Ishikawa (cell line): ENCODE data around the gene KRTAP1-5.
A peak's percentile ranks its signal among the peaks of the same experiment; 100 is the strongest.
"Not testable (repeated sequence)": the region's sequence is repeated elsewhere in the genome, so short reads cannot be mapped to it uniquely, and the experiment has no call there.

Experiments
- CEBPB ChIP-seq: IDR thresholded peaks from 2 replicates; pipeline ENCODE4 v1.6.1; 2012
- CREB1 ChIP-seq: IDR thresholded peaks from 2 replicates; pipeline ENCODE4 v1.6.1; 2012; ENCODE audit warnings: low read depth
- EGR1 ChIP-seq: IDR thresholded peaks from 2 replicates; pipeline ENCODE4 v1.6.1; 2012
- EP300 ChIP-seq: IDR thresholded peaks from 2 replicates; pipeline ENCODE4 v1.6.1; 2012; ENCODE audit warnings: borderline replicate concordance
- FOXM1 ChIP-seq: IDR thresholded peaks from 2 replicates; pipeline ENCODE4 v1.6.1; 2012; ENCODE audit warnings: low read depth, borderline replicate concordance
- NFIC ChIP-seq: IDR thresholded peaks from 2 replicates; pipeline ENCODE4 v1.6.1; 2012
- RAD21 ChIP-seq: IDR thresholded peaks from 2 replicates; pipeline ENCODE4 v1.6.1; 2012; ENCODE audit warnings: low read depth
- TAF1 ChIP-seq: IDR thresholded peaks from 2 replicates; pipeline ENCODE4 v1.6.1; 2012; ENCODE audit warnings: low read depth, mild to moderate bottlenecking
- TCF12 ChIP-seq: IDR thresholded peaks from 2 replicates; pipeline ENCODE4 v1.6.1; 2012; ENCODE audit warnings: low read depth
- TEAD4 ChIP-seq: IDR thresholded peaks from 2 replicates; pipeline ENCODE4 v1.6.1; 2012
- YY1 ChIP-seq: IDR thresholded peaks from 2 replicates; pipeline ENCODE4 v1.6.1; 2012; ENCODE audit warnings: low read depth
- ZBTB7A ChIP-seq: IDR thresholded peaks from 2 replicates; pipeline ENCODE4 v1.6.1; 2012; ENCODE audit warnings: low read depth
- TF ChIP-seq, protein P1 (sequence below): IDR thresholded peaks from 2 replicates; pipeline ENCODE4 v1.6.1; 2012
- TF ChIP-seq, protein P2 (sequence below): IDR thresholded peaks from 2 replicates; pipeline ENCODE4 v1.6.1; 2012
- TF ChIP-seq, protein P3 (sequence below): IDR thresholded peaks from 2 replicates; pipeline ENCODE4 v1.6.1; 2012; ENCODE audit warnings: low read depth, mild to moderate bottlenecking

KRTAP1-5 gene

DNA sequence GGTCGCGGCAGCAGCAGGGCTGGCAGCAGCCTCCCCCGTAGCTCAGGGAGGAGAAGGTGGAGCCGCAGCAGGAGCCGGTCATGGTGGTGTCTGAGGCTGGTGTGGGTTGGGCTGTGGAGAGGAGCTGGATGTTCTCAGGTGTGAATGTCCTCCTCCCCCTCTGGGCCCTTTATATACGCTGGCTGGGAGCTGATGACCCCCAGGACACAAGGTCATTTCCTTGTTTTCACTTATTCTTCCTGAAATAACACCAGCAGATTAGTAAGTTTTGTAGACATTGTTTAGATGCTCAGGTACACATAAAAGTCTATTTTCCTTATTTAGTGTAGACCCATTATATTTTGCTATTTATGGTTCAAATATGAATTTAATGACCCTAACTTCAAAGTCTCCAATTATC is 28.1 kb upstream of the KRTAP1-5 start, which contains the start of gene KRTAP2-2:
KRTAP2-2 (minus strand) TSS at position 101 of the 400 bp plus-strand sequence; CDS start at position 82, 19 bp downstream.
- not testable (repeated sequence) for TF ChIP-seq NFIC, CEBPB
- TF ChIP-seq, protein P1, sequence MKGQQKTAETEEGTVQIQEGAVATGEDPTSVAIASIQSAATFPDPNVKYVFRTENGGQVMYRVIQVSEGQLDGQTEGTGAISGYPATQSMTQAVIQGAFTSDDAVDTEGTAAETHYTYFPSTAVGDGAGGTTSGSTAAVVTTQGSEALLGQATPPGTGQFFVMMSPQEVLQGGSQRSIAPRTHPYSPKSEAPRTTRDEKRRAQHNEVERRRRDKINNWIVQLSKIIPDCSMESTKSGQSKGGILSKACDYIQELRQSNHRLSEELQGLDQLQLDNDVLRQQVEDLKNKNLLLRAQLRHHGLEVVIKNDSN = not testable (repeated sequence)

DNA sequence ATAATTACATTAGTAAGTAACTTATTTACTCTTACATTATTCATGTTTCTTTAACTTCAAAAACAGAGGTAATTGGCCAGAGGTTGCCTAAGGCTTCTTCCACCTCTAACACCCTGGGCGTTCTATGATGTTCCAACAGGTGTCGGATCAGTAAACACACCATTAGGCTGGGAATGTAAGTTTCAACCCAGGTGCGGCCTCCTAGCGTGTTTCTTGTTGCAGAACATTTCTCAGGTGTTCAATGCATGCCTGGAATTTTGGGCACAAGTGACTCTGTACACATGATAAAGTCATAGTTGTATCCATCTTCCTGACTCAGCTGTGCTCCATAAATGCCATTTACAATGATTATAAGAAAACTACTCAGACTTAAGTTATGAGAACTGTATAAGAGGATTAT is 27.0 kb upstream of the KRTAP1-5 start:
- TF ChIP-seq TEAD4 (peak; percentile 97), EGR1 (no peak), NFIC (peak; percentile 64), CREB1 (no peak), EP300 (peak; percentile 91), CEBPB (peak; percentile 53; the same call in 1 of the 2 replicates), TCF12 (peak; percentile 99), FOXM1 (peak; percentile 74)
- TF ChIP-seq, protein P2, sequence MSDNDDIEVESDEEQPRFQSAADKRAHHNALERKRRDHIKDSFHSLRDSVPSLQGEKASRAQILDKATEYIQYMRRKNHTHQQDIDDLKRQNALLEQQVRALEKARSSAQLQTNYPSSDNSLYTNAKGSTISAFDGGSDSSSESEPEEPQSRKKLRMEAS = peak; percentile 30; the same call in 1 of the 2 replicates

DNA sequence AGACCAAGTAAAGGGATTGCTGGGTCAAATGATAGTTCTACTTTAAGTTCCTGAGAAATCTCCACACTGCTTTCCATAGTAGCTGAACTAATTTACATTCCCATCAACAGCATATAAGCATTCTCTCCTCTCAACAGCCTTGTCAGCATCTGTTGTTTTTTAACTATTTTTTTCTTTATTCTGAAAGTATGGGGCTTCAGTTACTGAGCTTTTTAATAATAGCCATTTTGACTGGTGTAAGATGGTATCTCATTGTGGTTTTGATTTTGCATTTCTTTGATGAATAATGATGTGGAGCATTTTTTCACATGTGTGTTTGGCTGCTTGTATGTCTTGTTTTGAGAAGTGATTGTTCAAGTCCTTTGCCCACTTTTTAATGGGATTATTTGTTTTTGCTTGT is 25.6 kb upstream of the KRTAP1-5 start:
- TF ChIP-seq EGR1 (no peak), TEAD4 (no peak), NFIC (no peak), FOXM1 (no peak), CREB1 (no peak), TCF12 (no peak), ZBTB7A (no peak), CEBPB (no peak), RAD21 (no peak), TAF1 (no peak)
- TF ChIP-seq, protein P1 = no peak
- TF ChIP-seq, protein P2 = no peak
- TF ChIP-seq, protein P3, sequence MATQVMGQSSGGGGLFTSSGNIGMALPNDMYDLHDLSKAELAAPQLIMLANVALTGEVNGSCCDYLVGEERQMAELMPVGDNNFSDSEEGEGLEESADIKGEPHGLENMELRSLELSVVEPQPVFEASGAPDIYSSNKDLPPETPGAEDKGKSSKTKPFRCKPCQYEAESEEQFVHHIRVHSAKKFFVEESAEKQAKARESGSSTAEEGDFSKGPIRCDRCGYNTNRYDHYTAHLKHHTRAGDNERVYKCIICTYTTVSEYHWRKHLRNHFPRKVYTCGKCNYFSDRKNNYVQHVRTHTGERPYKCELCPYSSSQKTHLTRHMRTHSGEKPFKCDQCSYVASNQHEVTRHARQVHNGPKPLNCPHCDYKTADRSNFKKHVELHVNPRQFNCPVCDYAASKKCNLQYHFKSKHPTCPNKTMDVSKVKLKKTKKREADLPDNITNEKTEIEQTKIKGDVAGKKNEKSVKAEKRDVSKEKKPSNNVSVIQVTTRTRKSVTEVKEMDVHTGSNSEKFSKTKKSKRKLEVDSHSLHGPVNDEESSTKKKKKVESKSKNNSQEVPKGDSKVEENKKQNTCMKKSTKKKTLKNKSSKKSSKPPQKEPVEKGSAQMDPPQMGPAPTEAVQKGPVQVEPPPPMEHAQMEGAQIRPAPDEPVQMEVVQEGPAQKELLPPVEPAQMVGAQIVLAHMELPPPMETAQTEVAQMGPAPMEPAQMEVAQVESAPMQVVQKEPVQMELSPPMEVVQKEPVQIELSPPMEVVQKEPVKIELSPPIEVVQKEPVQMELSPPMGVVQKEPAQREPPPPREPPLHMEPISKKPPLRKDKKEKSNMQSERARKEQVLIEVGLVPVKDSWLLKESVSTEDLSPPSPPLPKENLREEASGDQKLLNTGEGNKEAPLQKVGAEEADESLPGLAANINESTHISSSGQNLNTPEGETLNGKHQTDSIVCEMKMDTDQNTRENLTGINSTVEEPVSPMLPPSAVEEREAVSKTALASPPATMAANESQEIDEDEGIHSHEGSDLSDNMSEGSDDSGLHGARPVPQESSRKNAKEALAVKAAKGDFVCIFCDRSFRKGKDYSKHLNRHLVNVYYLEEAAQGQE = no peak

DNA sequence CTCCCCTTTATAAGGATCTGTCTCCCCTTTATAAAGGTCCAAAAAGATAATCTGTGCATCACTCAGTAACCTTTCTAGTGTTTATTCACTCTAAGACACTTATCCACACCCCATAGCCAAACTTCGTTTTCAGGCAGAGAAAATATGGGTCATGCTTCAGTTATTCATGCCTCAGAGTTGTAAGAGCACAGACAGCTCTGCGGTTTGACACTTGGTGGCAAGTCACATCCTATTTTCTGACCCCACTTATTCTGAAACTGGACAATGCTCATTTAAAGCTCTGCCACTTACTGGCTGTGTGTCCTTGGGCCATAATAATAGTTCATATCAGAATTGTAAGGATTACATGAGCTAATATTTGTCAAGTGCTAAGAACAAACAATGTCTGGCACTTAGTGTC is 22.1 kb upstream of the KRTAP1-5 start:
- TF ChIP-seq, protein P2 = no peak
- no peak for TF ChIP-seq TEAD4
- TF ChIP-seq, protein P3 = no peak
- no peak for TF ChIP-seq FOXM1
- no peak for TF ChIP-seq EGR1
- TF ChIP-seq EP300 = no peak

DNA sequence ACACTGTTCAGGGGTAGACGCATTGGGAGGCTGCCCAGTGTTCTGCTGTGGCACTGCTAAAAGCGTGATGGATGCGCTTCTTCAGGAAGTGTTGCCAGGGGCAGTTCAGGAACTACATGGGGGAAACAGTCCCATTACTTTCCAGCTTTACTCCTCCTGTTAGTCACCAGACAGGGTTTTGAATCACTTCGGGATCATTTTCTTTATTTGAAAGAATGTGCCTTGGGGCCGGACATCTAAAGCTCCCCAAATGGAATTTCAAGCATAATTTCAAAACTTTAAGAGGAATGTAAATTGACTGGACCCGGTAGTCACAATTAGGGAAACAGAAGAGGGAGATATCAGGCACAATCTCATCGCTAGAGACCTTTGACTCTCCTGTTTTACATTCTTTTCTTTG is 21.4 kb upstream of the KRTAP1-5 start:
- no peak for TF ChIP-seq TAF1
- no peak for TF ChIP-seq YY1
- TF ChIP-seq FOXM1 = no peak
- no peak for TF ChIP-seq NFIC
- no peak for TF ChIP-seq EP300
- TF ChIP-seq, protein P1 = no peak
- TF ChIP-seq, protein P3 = no peak
- no peak for TF ChIP-seq ZBTB7A
- no peak for TF ChIP-seq TEAD4
- TF ChIP-seq CREB1 = no peak
- no peak for TF ChIP-seq EGR1
- no peak for TF ChIP-seq CEBPB
- TF ChIP-seq RAD21 = no peak
- TF ChIP-seq, protein P2 = no peak
- TF ChIP-seq TCF12 = no peak
